Stimulated activated naive B cell treated with anti-CD40 and anti-IgM and Interleukin-4, amounts not matched to agents 10 μg/mL and 1 μg/mL and 100 μg/mL, for 72 hours (primary cell): ENCODE results near the gene SLC9C2.
"Not testable (repeated sequence)": the region's sequence is repeated elsewhere in the genome, so short reads cannot be mapped to it uniquely, and the experiment has no call there.

Experiments used
- ATAC-seq, 2 donors: fragments of 150-1000 bp; cut with Tn5 transposase; replicated peaks; 2 replicates each; pipeline ENCODE4 v1.10.0; 2021; ENCODE audit warnings: moderate library complexity in 1 of 2
- DNase-seq: peaks from one replicate; pipeline ENCODE4 v3.0.0; 2021
- H3K27ac Mint-ChIP-seq: one replicate; pipeline ENCODE4 v1.8.0; 2022; ENCODE audit warnings: mild to moderate bottlenecking, mixed read lengths
- H3K27me3 Mint-ChIP-seq, 2 donors: one replicate each; pipeline ENCODE4 v1.8.0; 2022; ENCODE audit warnings: mixed read lengths in 2 of 2
- H3K36me3 Mint-ChIP-seq, 2 donors: one replicate each; pipeline ENCODE4 v1.8.0; 2022; ENCODE audit warnings: mixed read lengths in 2 of 2, mild to moderate bottlenecking in 1 of 2
- H3K4me1 Mint-ChIP-seq, 2 donors: one replicate each; pipeline ENCODE4 v1.8.0; 2022; ENCODE audit warnings: mixed read lengths in 2 of 2, mild to moderate bottlenecking in 1 of 2
- H3K4me3 Mint-ChIP-seq, 2 donors: one replicate each; pipeline ENCODE4 v1.8.0; 2022; ENCODE audit warnings: mild to moderate bottlenecking in 2 of 2, mixed read lengths in 2 of 2, moderate library complexity in 1 of 2
- H3K9me3 Mint-ChIP-seq, 2 donors: one replicate each; pipeline ENCODE4 v1.8.0; 2022; ENCODE audit warnings: mixed read lengths in 2 of 2, mild to moderate bottlenecking in 1 of 2

Gene SLC9C2

GRCh38 chr1:173608503-173609216, 5.8 kb upstream of the SLC9C2 start:
- ATAC-seq (no peak), DNase-seq (no peak)
- H3K36me3 Mint-ChIP-seq, result peaks cover 4% of the 10 kb centered on the region in 2 donors
- no peak overlapping the region for H3K4me3 Mint-ChIP-seq
- H3K27me3 Mint-ChIP-seq, result peaks cover 3 to 7% of the 10 kb centered on the region in 2 donors
- no peaks in the 10 kb centered on the region for H3K4me1 Mint-ChIP-seq
- H3K9me3 Mint-ChIP-seq, result peaks cover 5 to 6% of the 10 kb centered on the region in 2 donors
- H3K27ac Mint-ChIP-seq, result no peak overlapping the region

DNA sequence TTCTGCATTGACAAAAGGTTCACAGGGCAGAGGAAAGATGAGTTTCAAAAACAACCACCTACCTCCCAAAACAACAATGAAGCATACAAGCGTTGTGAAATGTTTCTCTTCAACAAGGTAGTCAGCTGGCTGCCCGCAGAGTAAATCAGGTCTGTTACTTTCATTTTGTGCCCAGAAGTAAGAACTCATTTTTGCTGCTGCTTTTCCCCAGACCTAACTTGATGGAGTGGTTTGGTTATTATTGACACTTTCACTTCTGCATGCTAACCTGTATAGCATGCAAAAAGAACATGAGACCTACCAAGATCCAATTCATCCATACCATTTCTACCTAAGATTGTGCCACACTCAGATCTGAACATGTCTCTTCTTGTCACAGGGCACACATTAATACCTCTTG, 1.3 kb downstream of the SLC9C2 start:
- ATAC-seq (peak; percentile 56 to 65), DNase-seq (no peak)
- H3K27ac Mint-ChIP-seq, result no peak overlapping the region
- peaks cover 0 to 3% of the 10 kb centered on the region in 2 donors for H3K27me3 Mint-ChIP-seq
- H3K9me3 Mint-ChIP-seq, result no peaks in the 10 kb centered on the region
- H3K4me3 Mint-ChIP-seq, result no peak overlapping the region
- H3K36me3 Mint-ChIP-seq, result no peaks in the 10 kb centered on the region
- peaks cover 9 to 15% of the 10 kb centered on the region in 2 donors for H3K4me1 Mint-ChIP-seq

GRCh38 chr1:173596097-173596825, 6.6 kb downstream of the SLC9C2 start:
- H3K4me3 Mint-ChIP-seq, result no peak overlapping the region

DNA sequence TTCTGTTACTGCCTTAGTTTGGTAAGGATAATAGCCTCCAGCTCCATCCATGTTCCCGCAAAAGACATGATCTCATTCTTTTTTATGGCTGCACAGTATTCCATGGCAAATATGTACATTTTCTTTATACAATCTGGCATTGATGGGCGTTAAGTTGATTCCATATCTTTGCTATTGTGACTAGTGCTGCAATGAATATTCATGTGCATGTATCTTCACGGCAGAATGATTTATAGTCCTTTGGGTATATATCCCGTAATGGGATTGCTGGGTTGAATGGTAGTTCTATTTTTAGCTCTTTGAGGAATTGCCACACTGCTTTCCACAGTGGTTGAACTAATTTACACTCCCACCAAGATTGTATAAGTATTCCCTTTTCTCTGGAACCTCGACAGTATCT, 11.7 kb downstream of the SLC9C2 start:
- ATAC-seq, H3K4me3 Mint-ChIP-seq, DNase-seq, H3K27ac Mint-ChIP-seq, H3K36me3 Mint-ChIP-seq, H3K9me3 Mint-ChIP-seq, H3K4me1 Mint-ChIP-seq, H3K27me3 Mint-ChIP-seq: not testable (repeated sequence)

More at GRCh38 chr1:173596097-173596825, 6.6 kb downstream of the SLC9C2 start:
- ATAC-seq (no peak), DNase-seq (no peak)
- H3K27me3 Mint-ChIP-seq, result peaks cover 6 to 11% of the 10 kb centered on the region in 2 donors
- H3K36me3 Mint-ChIP-seq, result no peaks in the 10 kb centered on the region
- no peak overlapping the region for H3K27ac Mint-ChIP-seq
- H3K9me3 Mint-ChIP-seq, result peaks cover 0 to 1% of the 10 kb centered on the region in 2 donors
- peaks cover 2 to 4% of the 10 kb centered on the region in 2 donors for H3K4me1 Mint-ChIP-seq

DNA sequence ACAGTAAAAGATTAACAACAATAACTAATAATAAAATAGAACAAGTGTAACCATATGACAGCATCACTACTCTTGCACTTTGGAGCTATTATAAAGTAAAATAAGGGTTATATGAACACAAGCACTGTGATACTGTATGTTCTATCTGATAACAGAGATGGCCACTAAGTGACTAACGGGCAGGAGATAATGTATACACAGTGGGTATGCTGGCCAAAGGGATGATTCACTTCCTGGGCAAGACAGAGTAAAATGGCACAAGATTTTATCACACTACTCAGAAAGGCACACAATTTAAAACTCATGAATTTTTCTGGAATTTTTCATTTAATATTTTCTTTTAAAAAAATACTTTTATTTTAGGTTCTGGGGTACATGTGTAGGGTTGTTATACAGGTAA, 12.3 kb downstream of the SLC9C2 start:
- Mint-ChIP-seq H3K27ac (no peak overlapping the region), H3K9me3 (no peaks in the 10 kb centered on the region), H3K4me3 (no peak overlapping the region), H3K27me3 (peaks cover 6% of the 10 kb centered on the region in 2 donors), H3K36me3 (no peaks in the 10 kb centered on the region), H3K4me1 (no peaks in the 10 kb centered on the region)
- DNase-seq (no peak), ATAC-seq (no peak)

GRCh38 chr1:173581383-173582079, 21.3 kb downstream of the SLC9C2 start:
- no peak for DNase-seq
- H3K27ac Mint-ChIP-seq, result no peak overlapping the region
- peaks cover 0 to 2% of the 10 kb centered on the region in 2 donors for H3K4me1 Mint-ChIP-seq
- peaks cover 0 to 7% of the 10 kb centered on the region in 2 donors for H3K27me3 Mint-ChIP-seq
- H3K36me3 Mint-ChIP-seq, result no peaks in the 10 kb centered on the region
- no peaks in the 10 kb centered on the region for H3K9me3 Mint-ChIP-seq
- no peak overlapping the region for H3K4me3 Mint-ChIP-seq
- ATAC-seq, result peak in 1 of 2 donors; percentile 33

DNA sequence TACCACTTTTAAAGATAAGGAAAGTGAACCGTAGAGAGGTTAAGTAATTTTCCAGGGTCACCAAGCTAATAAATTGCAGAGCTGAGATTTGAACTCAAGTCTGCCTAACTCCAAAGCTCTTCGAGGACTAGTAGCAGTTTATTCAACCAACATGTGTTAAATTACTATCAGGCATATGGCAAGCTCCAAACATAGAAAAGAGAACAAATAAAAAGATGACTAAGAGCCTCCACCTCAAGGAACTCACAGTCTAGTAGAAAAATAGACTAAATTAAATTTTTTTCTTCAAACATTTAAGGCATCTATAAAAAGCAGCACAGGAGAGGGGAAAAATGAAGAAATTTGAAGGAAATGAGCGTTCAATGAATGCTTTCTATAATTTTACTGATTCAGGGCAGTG, 22.2 kb downstream of the SLC9C2 start:
- H3K9me3 Mint-ChIP-seq, result no peaks in the 10 kb centered on the region
- peaks cover 0 to 7% of the 10 kb centered on the region in 2 donors for H3K27me3 Mint-ChIP-seq
- no peak overlapping the region for H3K4me3 Mint-ChIP-seq
- peaks cover 0 to 2% of the 10 kb centered on the region in 2 donors for H3K4me1 Mint-ChIP-seq
- no peak overlapping the region for H3K27ac Mint-ChIP-seq
- H3K36me3 Mint-ChIP-seq, result no peaks in the 10 kb centered on the region
- no peak for DNase-seq
- no peak for ATAC-seq

DNA sequence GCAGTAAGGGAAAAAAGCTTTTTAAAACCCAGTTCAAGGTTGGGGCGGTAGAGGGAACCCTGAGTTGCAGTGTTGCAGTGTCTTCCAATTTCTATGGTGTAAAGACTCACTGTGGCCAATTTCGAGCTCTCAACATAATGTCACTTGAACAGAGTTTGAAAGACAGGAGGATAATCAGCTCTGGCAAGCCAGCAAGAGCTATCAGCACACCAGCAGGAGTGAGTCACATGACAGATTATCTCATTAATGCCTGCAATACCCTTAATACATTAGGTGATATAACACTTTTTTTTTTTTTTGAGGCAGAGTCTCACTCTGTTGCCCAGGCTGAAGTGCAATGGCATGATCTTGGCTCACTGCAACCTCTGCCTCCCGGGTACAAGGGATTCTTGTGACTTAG, 22.8 kb downstream of the SLC9C2 start:
- no peak for DNase-seq
- Mint-ChIP-seq H3K4me1 (peaks cover 0 to 2% of the 10 kb centered on the region in 2 donors), H3K27ac (no peak overlapping the region), H3K36me3 (no peaks in the 10 kb centered on the region), H3K9me3 (no peaks in the 10 kb centered on the region), H3K27me3 (peaks cover 0 to 7% of the 10 kb centered on the region in 2 donors), H3K4me3 (no peak overlapping the region)
- no peak for ATAC-seq

- no peaks in the 10 kb centered on the region for H3K9me3 Mint-ChIP-seq
- H3K27ac Mint-ChIP-seq, result no peak overlapping the region
- ATAC-seq, result no peak
- peaks cover 3 to 5% of the 10 kb centered on the region in 2 donors for H3K4me1 Mint-ChIP-seq
- no peak for DNase-seq
- H3K36me3 Mint-ChIP-seq, result no peaks in the 10 kb centered on the region
- peaks cover 0 to 10% of the 10 kb centered on the region in 2 donors for H3K27me3 Mint-ChIP-seq
- H3K4me3 Mint-ChIP-seq, result no peak overlapping the region
These were observed 29.3 kb downstream of the SLC9C2 start for GRCh38 chr1:173573596-173573995.

- no peak overlapping the region for H3K4me3 Mint-ChIP-seq
- ATAC-seq (no peak), DNase-seq (no peak)
- peaks cover 3 to 5% of the 10 kb centered on the region in 2 donors for H3K4me1 Mint-ChIP-seq
- peaks cover 4 to 8% of the 10 kb centered on the region in 2 donors for H3K9me3 Mint-ChIP-seq
- H3K27me3 Mint-ChIP-seq, result peaks cover 5 to 10% of the 10 kb centered on the region in 2 donors
- no peak overlapping the region for H3K27ac Mint-ChIP-seq
- no peaks in the 10 kb centered on the region for H3K36me3 Mint-ChIP-seq
These were observed 30.5 kb downstream of the SLC9C2 start for GRCh38 chr1:173572201-173572873.

DNA sequence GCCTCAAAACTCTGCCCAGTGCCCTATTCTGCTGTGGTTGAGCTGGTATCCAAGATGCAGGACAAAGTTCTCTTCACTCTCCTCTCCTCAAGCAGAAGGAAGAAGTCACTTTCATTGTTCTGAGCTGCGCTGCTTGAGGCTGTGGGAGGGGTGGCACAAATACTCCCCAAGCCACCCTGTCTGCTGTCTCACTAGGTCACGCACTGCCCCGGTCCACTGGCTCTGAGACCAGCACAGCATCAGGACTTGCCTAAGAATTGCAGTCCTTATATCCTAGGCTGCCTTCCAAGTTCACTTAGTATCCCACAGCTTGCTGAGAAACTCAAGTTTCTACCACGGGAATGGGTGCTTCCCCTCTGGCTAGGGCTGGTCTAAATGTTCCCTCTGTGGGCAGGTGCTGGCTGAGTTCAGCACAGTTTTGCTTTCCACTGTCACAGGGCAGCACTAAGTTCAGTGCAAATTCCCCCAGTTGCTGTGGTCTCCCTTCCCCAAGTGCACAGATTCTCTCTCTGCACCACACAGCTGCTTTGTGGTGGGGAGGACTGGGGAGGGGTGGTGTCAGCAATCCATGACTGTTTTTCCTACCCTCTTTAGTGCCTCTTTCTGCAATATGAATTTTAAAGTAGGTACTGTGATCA, 32.4 kb downstream of the SLC9C2 start:
- H3K4me1 Mint-ChIP-seq, result peaks cover 3 to 5% of the 10 kb centered on the region in 2 donors

DNA sequence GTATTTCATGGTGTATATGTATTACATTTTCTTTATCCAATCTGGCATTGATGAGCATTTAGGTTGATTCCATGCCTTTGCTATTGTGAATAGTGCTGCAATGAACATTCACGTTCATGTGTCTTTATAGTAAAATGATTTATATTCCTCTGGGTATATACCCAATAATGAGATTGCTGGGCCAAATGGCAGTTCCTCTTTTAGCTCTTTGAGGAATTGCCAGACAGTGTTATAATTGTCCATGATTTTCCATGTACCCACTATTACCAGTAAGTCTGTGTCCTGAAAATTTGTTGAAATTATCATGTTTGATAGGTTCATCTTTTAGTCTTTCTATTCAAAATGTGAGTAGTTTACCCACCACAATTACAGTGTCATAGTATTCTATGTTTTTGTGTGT, 34.4 kb downstream of the SLC9C2 start:
- no peak overlapping the region for H3K4me3 Mint-ChIP-seq
- peaks cover 18 to 25% of the 10 kb centered on the region in 2 donors for H3K9me3 Mint-ChIP-seq
- H3K4me1 Mint-ChIP-seq, result peaks cover 3 to 5% of the 10 kb centered on the region in 2 donors
- H3K27me3 Mint-ChIP-seq, result peaks cover 16 to 18% of the 10 kb centered on the region in 2 donors
- ATAC-seq (no peak), DNase-seq (no peak)
- no peak overlapping the region for H3K27ac Mint-ChIP-seq
- no peaks in the 10 kb centered on the region for H3K36me3 Mint-ChIP-seq

More for the DNA sequence above, 32.4 kb downstream of the SLC9C2 start:
- H3K9me3 Mint-ChIP-seq, result peaks cover 11 to 21% of the 10 kb centered on the region in 2 donors
- H3K4me3 Mint-ChIP-seq, result no peak overlapping the region
- H3K27ac Mint-ChIP-seq, result no peak overlapping the region
- no peak for DNase-seq
- no peaks in the 10 kb centered on the region for H3K36me3 Mint-ChIP-seq
- peaks cover 16 to 18% of the 10 kb centered on the region in 2 donors for H3K27me3 Mint-ChIP-seq
- peak; percentile 53 to 82 for ATAC-seq

DNA sequence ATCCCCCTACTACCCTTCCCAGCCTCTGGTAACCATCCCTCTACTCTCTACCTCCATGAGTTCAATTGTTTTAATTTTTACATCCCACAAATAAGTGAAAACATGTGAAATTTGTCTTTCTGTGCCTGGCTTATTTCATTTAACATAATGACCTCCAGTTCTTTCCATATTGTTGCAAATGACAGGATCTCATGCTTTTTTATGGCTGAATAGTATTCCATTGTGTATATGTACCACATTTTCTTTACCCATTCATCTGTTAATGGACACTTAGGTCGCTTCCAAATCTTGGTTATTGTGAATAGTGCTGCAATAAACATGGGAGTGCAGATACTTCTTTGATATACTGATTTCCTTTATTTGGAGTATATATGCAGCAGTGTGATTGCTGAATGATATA, 39.0 kb downstream of the SLC9C2 start:
- H3K4me1 Mint-ChIP-seq, ATAC-seq, DNase-seq, H3K27ac Mint-ChIP-seq, H3K36me3 Mint-ChIP-seq, H3K4me3 Mint-ChIP-seq: not testable (repeated sequence)
- peaks cover 12 to 18% of the 10 kb centered on the region in 2 donors for H3K27me3 Mint-ChIP-seq
- H3K9me3 Mint-ChIP-seq, result peaks cover 18 to 25% of the 10 kb centered on the region in 2 donors
